Fibroblast of skin of right biceps (primary cell): ENCODE measurements around the gene MRPL14.

Source experiments
- DNase-seq: peaks from one replicate; pipeline ENCODE4 v3.0.0-alpha.2; 2013

The MRPL14 gene

DNA sequence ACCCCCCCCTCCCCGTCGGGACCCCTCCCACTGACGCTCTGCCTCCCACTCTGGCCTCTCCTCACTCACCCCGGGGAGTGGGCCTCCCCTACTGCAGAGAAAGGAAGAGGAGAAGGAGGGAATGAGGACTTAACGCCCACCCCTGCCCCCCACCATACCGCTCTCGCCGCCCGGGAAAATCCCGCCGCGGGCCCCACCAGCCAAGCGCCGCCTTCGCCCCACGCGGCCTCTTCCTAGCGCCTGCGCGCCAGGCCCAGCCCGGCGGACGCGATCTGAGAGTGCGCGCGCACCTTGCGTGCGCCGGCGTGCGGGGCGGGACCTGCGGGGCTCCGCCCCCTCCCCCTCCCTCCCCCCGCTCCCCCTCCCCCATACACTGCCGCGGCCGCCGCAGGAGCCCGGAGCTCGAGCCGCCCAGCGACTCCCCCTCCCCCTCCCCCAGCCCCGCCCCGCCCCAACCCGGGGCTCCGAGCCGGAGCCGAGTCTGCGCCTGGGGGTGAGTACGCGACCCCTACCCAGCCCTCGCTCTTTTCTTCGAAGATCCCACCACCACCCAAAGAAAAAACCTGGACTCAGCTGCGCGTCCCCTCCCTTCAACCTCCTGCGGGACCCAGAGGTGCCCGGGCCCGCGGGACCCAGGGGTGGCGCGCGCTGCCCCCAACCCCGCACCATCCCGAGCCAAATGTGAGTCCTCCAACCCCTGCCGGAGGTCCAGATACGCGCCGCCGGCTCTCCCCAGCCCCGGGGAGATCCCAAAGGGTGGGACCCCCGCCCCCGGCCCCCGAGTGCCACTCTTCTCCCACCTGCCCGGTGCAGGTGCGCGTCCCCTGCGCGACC lies at the start of gene MRPL14, which contains the start of gene TMEM63B:
MRPL14 (minus strand) TSS at position 267 of the 834 bp plus-strand sequence. CDS start 10,841 bp downstream, outside the sequence.
TMEM63B (plus strand) TSS at position 369 of the 834 bp plus-strand sequence. CDS start 7,031 bp downstream, outside the sequence.
- peak; percentile 89 for DNase-seq

GRCh38 chr6:44176130-44176761 lies 49.0 kb upstream of the MRPL14 start:
- no peak for DNase-seq

DNA sequence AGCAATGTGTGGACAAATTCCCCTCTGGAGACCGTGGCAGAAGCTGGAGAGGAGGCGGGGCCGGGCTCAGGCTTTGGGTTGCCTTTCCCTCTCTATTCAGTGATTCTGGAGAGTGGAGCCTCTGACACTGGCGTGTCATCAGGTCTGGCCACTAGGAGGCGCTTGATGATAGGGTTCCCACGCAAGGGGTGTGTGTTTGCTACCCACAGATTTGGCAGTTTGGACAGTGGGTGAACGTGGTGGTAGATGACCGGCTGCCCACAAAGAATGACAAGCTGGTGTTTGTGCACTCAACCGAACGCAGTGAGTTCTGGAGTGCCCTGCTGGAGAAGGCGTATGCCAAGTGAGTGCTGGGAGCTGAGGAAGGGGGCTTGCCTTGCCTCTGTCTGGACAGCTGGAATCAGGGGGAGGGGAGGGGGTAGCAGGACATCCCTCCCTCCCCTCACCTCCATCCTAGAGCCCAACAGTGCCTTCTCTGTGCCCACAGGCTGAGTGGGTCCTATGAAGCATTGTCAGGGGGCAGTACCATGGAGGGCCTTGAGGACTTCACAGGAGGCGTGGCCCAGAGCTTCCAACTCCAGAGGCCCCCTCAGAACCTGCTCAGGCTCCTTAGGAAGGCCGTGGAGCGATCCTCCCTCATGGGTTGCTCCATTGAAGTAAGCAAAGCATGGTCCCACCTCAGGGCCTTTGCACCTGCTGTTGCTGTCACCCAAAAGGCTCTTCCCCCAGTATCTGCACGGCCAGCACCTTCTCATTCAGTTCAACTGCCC lies 45.7 kb upstream of the MRPL14 start:
- DNase-seq, result peak; percentile 60

- no peak for DNase-seq
These were observed 44.8 kb upstream of the MRPL14 start for GRCh38 chr6:44171899-44172546.

- DNase-seq, result no peak
These were observed 42.8 kb upstream of the MRPL14 start for GRCh38 chr6:44169886-44170570.

- no peak for DNase-seq
These were observed 41.9 kb upstream of the MRPL14 start for GRCh38 chr6:44169154-44169553.

GRCh38 chr6:44167567-44167966 lies 40.3 kb upstream of the MRPL14 start:
- DNase-seq, result no peak

GRCh38 chr6:44166591-44167184 lies 39.4 kb upstream of the MRPL14 start:
- DNase-seq, result no peak

- no peak for DNase-seq
These were observed 38.9 kb upstream of the MRPL14 start for GRCh38 chr6:44166116-44166515.

- no peak for DNase-seq
These were observed 35.8 kb upstream of the MRPL14 start for GRCh38 chr6:44162876-44163625.

- DNase-seq, result peak; percentile 42
These were observed 34.7 kb upstream of the MRPL14 start for GRCh38 chr6:44161997-44162338.

DNA sequence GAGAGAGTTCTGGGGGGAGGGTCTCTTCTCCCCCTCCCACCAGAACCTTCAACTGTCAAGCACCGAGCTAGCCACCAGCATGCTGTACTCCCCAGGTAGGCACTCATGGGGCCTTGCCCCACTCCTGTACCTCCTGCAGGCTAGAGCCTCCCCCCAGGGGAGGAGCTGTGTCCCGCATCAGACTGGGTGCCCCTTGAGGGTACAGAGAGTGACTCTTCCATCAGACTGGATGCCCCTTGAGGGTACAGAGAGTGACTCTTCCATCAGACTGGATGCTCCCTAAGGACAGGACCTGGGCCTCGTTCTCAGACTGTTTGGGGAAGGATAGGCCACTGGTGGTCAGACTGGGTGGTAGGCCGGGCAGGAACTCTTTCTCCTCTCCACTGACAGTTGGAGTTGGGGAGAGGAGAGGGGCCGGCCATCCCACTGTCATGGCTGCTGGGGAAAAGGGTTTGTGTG lies 31.5 kb upstream of the MRPL14 start, which contains the start of gene CAPN11:
CAPN11 (plus strand) TSS at position 51 of the 459 bp plus-strand sequence; CDS start at position 80, 29 bp downstream.
- DNase-seq, result no peak

DNA sequence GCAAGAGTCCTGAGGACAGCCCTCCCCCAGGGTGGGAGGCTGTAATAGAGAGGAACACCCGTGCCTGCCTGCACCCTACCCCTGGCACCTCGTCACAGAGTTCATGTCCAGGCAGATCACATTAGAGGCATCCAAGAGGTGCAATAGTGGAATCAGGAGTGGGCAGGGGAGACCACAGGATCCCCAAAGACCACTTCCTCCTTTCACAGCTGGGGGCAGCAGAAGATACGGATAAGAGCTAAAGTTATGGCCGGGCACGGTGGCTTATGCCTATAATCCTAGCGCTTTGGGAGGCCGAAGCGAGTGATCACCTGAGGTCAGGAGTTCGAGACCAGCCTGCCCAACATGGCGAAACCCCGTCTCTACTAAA lies 29.9 kb upstream of the MRPL14 start:
- DNase-seq, result no peak

GRCh38 chr6:44156494-44157151 lies 29.4 kb upstream of the MRPL14 start:
- no peak for DNase-seq

GRCh38 chr6:44154067-44154466 lies 26.8 kb upstream of the MRPL14 start:
- no peak for DNase-seq

DNA sequence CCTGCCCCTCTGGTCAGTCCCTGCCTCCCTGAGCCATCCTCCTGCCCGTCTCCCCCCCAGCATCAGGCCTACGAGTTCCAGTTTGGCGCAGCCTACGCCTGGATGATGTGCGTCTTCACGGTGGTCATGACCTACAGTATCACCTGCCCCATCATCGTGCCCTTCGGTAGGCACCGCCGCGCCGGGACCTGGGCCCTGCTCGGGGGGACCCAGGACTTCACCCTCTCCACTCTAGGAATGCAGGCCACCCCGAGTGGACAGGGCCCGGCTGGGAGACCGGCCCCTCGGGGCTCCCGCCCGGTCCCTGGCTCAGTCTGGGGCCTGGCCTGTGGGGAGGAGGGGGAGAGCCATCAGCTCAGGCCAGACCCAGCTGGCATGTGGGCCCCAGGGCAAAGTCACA lies 25.3 kb upstream of the MRPL14 start:
- no peak for DNase-seq

DNA sequence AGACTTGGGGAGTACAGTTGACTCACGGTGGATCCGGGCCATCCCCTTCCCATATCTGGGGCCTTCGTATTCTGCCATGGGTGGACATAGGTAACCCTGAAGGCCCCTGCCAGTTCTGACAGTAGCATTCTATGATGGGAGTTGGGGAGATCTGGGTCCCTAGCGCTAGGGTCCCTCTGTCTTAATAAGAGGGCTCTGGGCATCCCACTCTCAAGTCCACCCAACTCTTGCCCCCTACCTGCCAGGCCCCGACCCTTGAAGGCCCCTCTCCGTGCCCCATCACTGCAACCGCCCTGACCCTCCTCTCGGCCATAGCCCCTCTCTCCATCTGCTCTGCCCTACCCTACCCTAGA lies 24.8 kb upstream of the MRPL14 start:
- no peak for DNase-seq

DNA sequence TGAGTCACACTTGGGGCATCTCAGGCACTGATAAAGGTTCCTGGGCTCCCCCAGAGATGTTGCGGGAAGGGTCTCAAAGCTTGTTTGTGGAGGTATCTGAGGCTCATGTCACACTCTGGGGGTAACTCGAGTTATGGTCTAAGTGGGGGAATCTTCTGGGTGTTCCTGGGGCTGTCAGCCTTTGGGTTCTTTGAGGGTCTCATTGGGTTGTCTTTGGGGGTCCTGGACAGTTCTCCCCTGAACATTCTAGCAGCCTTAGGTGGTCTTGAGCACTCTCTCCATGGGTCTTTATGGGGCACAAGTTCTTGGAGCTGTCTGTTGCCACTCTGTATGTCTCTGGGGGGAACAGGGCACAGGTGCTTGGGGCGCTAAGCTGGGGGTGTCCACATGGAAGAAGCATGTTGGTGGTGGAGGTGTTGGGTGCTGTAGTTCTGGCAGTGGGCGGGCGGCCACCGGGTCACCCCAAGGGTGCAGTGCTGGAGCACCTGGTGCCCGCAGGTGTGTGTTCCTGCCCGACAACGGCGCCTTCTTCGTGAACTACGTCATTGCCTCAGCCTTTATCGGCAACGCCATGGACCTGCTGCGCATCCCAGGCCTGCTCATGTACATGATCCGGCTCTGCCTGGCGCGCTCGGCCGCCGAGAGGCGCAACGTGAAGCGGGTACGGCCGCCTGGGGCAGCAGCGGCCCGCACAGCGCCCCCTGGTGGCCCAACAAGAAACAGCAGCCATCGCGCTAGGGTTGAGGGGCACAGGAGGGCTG lies 24.3 kb upstream of the MRPL14 start:
- DNase-seq, result peak; percentile 56

GRCh38 chr6:44150317-44150917 lies 23.2 kb upstream of the MRPL14 start:
- no peak for DNase-seq
